ENCODE results near the gene TENM3. TPM values are rescaled to one million over a fixed set of nuclear protein-coding genes. Genes with fewer than 3 reads are reported as not detected.

The TENM3 gene
- total and polyA plus RNA-seq, 10 of the 15 experiments (the other 5 are each of a cell fraction or from before 2014, with no cell fraction given), result 0.01 to 1.7 (median 0.08) TPM; not detected in 2

DNA sequence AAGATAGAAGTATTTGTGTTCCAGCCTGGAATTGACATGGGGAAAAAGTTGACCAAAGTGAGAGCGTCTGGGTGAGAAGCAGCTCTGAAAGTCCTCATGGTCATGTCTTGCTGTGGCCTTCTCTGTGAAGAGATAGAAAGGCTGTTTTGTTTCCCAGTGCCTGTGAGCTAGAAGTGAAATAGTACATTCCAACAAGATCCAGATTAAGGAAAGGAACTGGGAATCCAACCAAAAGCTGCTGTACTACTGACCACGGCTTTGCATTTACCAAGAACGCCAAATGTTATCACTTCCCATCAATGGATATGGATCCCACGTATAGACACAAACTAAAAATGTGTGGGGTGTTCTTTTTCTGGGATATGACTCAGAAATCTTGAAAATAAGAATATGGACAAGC, 51.2 kb downstream of the TENM3 start:
- RAD21 ChIA-PET (ENCODE audit: unreplicated experiment), result no interaction called here
- no peak for FAIRE-seq
- WGBS (ENCODE audit: insufficient coverage, insufficient replicate concordance, low lambda C conversion rate, missing lambda C conversion rate), result 40% methylated on average over 4 of the region's 4 CpGs
- H3K9me3 ChIP-seq (replicated peaks; ENCODE audit: control insufficient read depth, insufficient read depth, low read length), result no peaks in the 10 kb centered on the region
- BruUV-seq (replicated peaks), result no TSS peak
- no peak overlapping the region for H3K9ac ChIP-seq (ENCODE audit: control insufficient read depth, insufficient read depth, low read length)
- DNase-seq (ENCODE audit: low read depth, low spot score), result no peak
- intact Hi-C loops (cut with micrococcal nuclease; ENCODE audit: unreplicated experiment) (no loop called here), in situ Hi-C loops (cut with MboI) (no loop called here)
- H3K36me3 ChIP-seq (ENCODE audit: control insufficient read depth in 2 of 2, insufficient read depth in 2 of 2, low read length in 1 of 2), result no peaks in the 10 kb centered on the region
- no peak for TF ChIP-seq FOS (IDR thresholded peaks at IDR 0.05; ENCODE audit: borderline replicate concordance, extremely low read depth, insufficient read length)
- no peak for TF ChIP-seq SREBF1 (IDR thresholded peaks at IDR 0.05; ENCODE audit: low read length)
- TF ChIP-seq, protein P1, sequence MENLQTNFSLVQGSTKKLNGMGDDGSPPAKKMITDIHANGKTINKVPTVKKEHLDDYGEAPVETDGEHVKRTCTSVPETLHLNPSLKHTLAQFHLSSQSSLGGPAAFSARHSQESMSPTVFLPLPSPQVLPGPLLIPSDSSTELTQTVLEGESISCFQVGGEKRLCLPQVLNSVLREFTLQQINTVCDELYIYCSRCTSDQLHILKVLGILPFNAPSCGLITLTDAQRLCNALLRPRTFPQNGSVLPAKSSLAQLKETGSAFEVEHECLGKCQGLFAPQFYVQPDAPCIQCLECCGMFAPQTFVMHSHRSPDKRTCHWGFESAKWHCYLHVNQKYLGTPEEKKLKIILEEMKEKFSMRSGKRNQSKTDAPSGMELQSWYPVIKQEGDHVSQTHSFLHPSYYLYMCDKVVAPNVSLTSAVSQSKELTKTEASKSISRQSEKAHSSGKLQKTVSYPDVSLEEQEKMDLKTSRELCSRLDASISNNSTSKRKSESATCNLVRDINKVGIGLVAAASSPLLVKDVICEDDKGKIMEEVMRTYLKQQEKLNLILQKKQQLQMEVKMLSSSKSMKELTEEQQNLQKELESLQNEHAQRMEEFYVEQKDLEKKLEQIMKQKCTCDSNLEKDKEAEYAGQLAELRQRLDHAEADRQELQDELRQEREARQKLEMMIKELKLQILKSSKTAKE (IDR thresholded peaks at IDR 0.05; ENCODE audit: low read depth, poor library complexity, severe bottlenecking), result no peak
- TF ChIP-seq HDAC2 (IDR thresholded peaks at IDR 0.05), result no peak
- no peak for TF ChIP-seq ATF2 (IDR thresholded peaks at IDR 0.05; ENCODE audit: low read length)
- no peak for TF ChIP-seq BRCA1 (IDR thresholded peaks at IDR 0.05; ENCODE audit: low read depth, low read length)
- TF ChIP-seq IKZF2 (IDR thresholded peaks at IDR 0.05), result no peak
- TF ChIP-seq TCF12 (IDR thresholded peaks at IDR 0.05; ENCODE audit: low read depth, low read length), result no peak
- no peak for TF ChIP-seq SRF (IDR thresholded peaks at IDR 0.05; ENCODE audit: low read depth in 2 of 2, low read length in 2 of 2)
- TF ChIP-seq CTCF (IDR thresholded peaks at IDR 0.05 in 2 of 3, conservative IDR thresholded peaks at IDR 0.05 in 1 of 3; ENCODE audit: control insufficient read depth in 2 of 3, extremely low read depth in 1 of 3, insufficient read depth in 1 of 3, low read depth in 3 of 3, low read length in 3 of 3), result no peak
- no peak for TF ChIP-seq WRNIP1 (IDR thresholded peaks at IDR 0.05; ENCODE audit: borderline replicate concordance, low read depth, low read length)
- TF ChIP-seq RUNX3 (IDR thresholded peaks at IDR 0.05; ENCODE audit: low read length), result no peak
- TF ChIP-seq NFIC (IDR thresholded peaks at IDR 0.05; ENCODE audit: low read depth, low read length), result no peak
- no peak for TF ChIP-seq ZNF274 (IDR thresholded peaks at IDR 0.05; ENCODE audit: insufficient read depth, insufficient read length)
- no peak for TF ChIP-seq SMC3 (IDR thresholded peaks at IDR 0.05; ENCODE audit: borderline replicate concordance, low read length)
- no peak for TF ChIP-seq EGR1 (IDR thresholded peaks at IDR 0.05; ENCODE audit: borderline replicate concordance in 1 of 2, low read depth in 2 of 2, low read length in 2 of 2)
- no peak for TF ChIP-seq E4F1 (IDR thresholded peaks at IDR 0.05; ENCODE audit: borderline replicate concordance, partially characterized antibody)
- H3K79me2 ChIP-seq (ENCODE audit: control insufficient read depth, insufficient read depth, low read length), result no peaks in the 10 kb centered on the region
- H4K20me1 ChIP-seq (ENCODE audit: control insufficient read depth, insufficient read depth), result no peaks in the 10 kb centered on the region
- SMC1A ChIA-PET (ENCODE audit: uncharacterized antibody, unreplicated experiment), result no interaction called here
- POLR2A ChIA-PET, result no interaction called here
- no peaks in the 10 kb centered on the region for H3K4me1 ChIP-seq (ENCODE audit: control insufficient read depth, insufficient read depth, low read length)
- H3K4me3 ChIP-seq, result no peak overlapping the region
- H3K4me2 ChIP-seq (ENCODE audit: control insufficient read depth, insufficient read depth), result no peak overlapping the region
- ATAC-seq, result no peak
- CTCF ChIA-PET, result no interaction called here
- no peaks in the 10 kb centered on the region for H3K27me3 ChIP-seq (replicated peaks in 1 of 2; ENCODE audit: control insufficient read depth in 2 of 2, insufficient read depth in 2 of 2, low read length in 1 of 2)
- no peak overlapping the region for H3K27ac ChIP-seq (ENCODE audit: control insufficient read depth, insufficient read depth)
- H2AFZ ChIP-seq (ENCODE audit: control insufficient read depth, low read depth, low read length), result no peak overlapping the region

Measured in GM12878 (cell line).